HG03571 (cell line): ENCODE results near the gene OBSCN.

ENCODE experiments used
- ATAC-seq: cut with Tn5 transposase; IDR thresholded peaks from one replicate; pipeline ENCODE4 v1.9.1; 2021; ENCODE audit not compliant: unreplicated experiment

The OBSCN gene

GRCh38 chr1:228337711-228338520 is 130.1 kb downstream of the OBSCN start:
- ATAC-seq, result no peak

- ATAC-seq, result no peak
Measured at GRCh38 chr1:228338521-228339051, 130.7 kb downstream of the OBSCN start.

DNA sequence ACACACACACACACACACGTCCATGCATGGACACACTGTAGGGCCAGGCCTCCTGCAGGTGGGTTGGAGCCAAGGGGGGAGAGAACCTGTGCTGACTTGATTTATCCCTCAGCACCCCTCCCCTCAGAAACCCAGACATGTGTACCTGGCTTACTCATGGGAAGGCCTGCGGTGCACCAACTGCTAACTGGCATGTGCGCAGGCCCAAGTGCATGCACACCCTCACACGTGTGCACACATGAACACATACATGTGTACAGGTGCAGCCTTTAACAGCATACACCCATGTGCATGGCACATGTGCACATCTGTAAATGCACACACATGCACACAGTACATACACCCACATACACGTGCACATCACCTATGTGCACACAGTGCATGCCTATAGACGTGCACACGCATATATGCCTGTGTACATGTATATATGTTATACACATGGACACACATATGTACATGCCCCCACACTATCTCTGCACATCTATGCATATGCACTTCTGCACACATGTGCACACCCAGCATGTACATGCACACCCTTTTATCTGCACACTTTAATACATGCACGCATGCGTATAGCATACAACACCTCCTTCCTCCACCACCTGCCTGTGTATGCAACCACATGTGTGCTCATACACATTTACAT is 131.3 kb downstream of the OBSCN start:
- ATAC-seq, result no peak

DNA sequence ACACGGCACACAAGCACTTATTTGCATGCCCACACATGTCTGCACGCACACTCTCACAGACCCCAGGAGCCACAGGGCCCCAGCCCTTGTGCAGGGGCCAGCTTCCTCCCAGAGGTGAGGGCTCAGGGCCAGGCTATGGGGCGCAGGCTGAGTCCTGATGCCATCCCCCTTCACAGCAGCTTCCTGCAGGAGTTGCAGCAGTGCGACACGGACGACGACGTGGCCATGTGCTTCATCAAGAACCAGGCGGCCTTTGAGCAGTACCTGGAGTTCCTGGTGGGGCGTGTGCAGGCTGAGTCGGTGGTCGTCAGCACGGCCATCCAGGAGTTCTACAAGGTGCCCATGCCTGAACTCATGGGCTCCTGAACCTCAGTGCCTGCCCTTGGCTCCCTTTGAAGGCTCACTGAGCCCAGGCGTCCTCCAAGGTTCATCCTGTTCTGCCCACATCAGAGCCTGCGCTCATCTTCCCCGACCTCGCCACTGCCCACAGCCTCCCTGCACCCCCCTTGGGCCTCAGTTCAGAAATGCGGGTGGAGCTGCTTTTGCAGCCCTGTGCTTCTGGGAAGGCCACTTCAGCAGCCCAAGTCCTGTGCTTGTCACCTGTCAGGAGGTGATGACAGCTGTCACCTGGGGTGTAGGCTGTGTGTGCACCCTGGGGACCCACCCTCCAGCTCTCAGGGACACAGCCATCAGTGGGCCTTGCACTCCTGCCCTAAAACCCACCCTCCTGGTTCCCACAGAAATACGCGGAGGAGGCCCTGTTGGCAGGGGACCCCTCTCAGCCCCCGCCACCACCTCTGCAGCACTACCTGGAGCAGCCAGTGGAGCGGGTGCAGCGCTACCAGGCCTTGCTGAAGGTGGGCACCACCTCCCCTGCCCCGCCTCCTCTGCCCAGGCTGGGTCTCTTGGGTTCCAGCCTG is 132.2 kb downstream of the OBSCN start:
- no peak for ATAC-seq

DNA sequence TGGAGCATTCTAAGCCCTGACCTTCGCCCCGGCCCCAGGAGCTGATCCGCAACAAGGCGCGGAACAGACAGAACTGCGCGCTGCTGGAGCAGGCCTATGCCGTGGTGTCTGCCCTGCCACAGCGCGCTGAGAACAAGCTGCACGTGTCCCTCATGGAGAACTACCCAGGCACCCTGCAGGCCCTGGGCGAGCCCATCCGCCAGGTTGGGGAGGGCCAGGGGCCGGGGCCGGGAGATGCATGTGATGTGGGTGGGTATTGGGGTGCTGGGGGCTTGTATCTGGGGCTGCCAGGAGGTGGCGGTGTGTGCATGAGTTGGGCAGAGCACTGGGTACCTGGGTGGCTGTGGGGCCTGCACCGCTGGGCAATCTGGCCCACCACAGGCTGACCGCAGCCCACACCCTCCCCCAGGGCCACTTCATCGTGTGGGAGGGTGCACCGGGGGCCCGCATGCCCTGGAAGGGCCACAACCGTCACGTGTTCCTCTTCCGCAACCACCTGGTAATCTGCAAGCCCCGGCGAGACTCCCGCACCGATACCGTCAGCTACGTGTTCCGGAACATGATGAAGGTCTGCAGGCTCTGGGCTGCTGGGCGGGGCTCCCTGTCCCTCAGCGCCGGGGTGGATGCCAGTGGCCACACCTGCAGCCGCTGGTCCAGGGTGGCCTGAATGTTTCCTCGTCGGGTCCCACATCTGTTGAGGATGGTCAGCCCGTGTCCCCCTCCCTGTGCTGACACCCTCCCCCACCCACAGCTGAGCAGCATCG is 133.0 kb downstream of the OBSCN start:
- no peak for ATAC-seq

DNA sequence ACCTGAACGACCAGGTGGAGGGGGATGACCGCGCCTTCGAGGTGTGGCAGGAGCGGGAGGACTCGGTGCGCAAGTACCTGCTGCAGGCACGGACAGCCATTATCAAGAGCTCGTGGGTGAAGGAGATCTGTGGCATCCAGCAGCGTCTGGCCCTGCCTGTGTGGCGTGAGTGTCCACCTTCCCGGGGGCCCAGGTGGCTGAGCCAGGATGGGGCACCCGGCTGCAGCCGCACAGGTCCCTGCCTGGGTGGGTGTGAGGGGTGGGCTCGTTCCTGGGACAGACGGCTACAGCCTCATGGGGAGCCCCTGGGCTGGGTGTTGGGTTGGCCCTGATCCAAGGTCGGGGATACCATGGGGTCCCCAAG is 133.6 kb downstream of the OBSCN start:
- no peak for ATAC-seq

DNA sequence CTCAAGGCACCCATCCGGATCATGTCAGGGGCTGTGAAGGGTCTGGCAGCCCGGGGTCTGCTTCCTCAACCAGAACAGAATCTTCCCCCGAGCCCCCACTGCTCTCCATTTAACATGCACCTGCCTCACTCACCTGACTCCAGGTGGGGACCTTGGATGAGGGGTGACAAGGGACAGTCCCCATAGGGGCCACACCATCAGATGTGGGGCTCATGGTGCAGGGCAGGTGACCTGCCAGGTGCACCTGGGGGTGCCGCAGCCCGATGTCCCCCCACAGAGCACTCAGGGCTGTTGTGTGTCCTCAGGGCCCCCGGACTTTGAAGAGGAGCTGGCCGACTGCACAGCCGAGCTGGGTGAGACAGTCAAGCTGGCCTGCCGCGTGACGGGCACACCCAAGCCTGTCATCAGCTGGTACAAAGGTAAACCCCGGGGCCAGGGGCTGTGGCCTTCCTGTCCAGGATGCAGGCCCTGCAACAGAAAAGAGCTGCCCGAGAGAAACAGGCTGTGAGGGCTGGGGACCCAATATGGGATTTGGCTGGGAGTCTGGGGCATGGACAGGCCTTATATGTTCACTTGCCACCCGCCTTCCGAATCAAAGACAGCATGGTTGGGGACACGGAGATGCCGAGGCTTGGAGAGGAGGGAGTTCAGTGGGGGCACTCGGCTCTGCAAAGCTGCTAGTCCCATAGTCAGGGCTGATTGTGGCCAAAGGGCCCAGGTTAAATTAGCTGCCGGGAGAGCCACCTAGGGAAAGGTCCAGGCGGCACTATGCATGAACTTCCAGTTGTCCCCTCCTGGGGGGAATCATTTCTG is 134.2 kb downstream of the OBSCN start:
- ATAC-seq, result no peak

- no peak for ATAC-seq
Measured at GRCh38 chr1:228342627-228343190, 134.9 kb downstream of the OBSCN start.

DNA sequence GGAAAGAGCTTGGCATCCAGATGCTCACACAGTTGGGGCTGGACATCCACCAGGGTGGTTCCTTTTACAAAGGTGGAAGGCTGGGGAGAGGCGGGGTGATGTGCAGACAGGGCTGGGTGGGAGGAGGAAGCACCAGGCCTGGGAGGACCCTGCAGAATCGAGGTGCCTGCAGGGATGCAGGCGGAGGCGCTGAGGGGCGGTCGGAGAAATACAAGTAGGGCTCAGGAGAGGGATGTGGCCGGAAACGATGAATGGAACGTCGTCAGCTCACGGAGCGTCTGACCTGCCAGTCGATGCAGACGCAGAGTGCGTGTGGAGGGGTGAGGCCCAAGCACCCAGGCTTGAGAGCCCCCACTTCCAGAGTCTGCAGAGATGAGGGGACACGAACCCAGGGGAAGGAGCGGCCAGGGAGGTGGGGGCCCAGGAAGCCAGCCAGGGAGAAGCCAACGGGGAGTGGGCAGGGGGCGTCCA is 135.4 kb downstream of the OBSCN start:
- ATAC-seq, result no peak

DNA sequence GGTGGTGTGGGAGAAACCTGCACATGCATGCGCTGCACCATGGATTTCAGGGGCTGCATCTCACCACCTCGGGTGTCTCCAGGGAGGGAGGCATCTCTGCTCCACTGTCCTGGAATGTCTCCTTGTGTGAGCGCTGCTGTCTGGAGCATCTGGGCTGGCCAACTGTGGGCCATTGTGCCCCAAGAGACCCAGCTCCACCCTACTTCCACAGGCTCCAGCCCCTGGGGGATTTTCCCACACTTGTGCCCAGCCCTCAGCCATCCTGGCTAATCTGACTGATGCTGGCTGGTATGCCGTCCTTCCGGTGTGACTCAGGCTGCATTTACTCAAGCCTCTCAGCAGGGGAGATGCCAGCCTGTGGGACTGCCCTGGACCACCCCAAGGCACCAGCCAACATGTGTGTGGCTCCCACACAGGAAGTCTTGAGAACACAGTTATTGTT is 136.8 kb downstream of the OBSCN start:
- ATAC-seq, result no peak

DNA sequence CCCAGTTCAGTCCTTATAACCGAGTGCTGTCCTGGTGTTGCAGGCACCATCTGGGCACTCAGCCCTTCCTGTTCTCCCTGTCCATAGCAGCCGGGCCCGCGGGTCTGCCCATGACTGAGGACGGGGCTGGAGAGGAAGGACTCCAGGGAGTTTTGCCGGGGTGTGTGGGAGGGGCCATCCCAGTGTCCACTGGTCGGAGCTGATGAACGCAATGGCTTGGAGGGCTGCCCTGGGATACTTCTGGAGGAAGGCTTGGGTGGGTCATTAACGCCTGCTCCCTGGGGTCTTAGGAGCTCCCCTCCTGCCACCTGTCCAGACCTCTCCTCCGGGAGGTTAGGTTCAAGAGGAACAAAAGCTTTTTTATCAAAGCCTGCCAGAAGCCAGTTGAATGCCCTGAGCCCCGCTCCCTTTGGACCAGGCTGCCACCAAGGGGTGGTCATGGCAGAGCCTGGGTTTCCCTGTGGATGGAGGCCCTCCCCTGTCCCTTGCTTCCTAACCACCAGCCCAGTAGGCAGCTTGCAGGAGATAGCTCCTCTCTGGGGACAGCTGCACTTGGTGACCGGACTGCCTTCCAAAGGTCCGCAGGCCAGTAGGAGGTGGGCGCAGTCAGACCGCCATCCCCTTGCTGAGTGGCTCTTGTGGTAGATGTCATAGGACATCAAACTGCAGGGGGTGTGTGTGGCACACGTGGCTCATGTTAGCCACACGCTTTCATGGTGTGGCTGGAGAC is 137.5 kb downstream of the OBSCN start:
- ATAC-seq, result no peak

DNA sequence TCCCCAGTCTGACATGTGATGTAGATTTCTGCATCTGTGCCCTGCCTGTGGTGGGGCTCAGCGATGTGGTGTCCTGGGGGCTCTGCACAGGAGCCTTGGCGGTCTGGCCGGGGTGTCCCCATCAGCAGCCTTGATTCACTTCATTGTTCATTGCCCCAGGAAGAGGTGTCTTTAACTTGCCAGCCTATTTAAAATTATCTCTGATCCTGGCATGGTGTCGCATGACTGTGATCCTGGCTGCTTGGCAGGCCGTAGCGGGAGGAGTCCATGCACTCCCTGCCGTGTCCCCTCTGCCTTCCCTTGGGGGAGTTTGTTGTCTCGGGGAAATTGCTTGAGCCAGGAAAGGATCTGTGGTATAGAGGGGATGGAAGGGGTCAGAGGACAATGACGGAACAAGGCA is 138.9 kb downstream of the OBSCN start:
- ATAC-seq, result no peak

- no peak for ATAC-seq
Measured at GRCh38 chr1:228347181-228347580, 139.3 kb downstream of the OBSCN start.

GRCh38 chr1:228348708-228349467 is 141.0 kb downstream of the OBSCN start:
- no peak for ATAC-seq

DNA sequence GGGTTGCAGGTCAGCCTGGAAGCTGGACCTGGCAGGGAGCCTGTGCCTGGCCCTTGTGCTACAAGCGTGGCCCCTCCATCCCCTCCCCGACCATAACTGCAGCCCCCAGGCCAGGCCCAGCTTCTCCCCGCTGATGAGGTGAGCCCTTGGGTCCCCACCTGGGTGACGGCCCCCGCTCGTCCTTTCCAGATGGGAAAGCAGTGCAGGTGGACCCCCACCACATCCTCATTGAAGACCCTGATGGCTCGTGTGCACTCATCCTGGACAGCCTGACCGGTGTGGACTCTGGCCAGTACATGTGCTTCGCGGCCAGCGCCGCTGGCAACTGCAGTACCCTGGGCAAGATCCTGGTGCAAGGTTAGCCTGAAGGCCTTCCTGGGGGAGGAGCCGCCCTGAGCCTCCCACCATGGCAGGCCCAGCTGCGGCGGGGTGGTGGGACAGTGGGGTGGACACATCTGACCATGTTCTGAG is 141.9 kb downstream of the OBSCN start:
- no peak for ATAC-seq

GRCh38 chr1:228350179-228350742 is 142.4 kb downstream of the OBSCN start:
- no peak for ATAC-seq
